Thoracic aorta (tissue), 2 donors: ENCODE results near the gene EXD3. TPM values are rescaled to one million over a fixed set of nuclear protein-coding genes. Genes with fewer than 3 reads are reported as not detected.

Experiments
- ATAC-seq: fragments of 150-250 bp; one replicate; pipeline ENCODE4 v1.8.0; 2017; ENCODE audit warnings: low read depth; ENCODE audit not compliant: insufficient number of reproducible peaks, low FRiP score
- DNase-seq: peaks from one replicate; pipeline ENCODE4 v3.0.0-alpha.2; 2020; ENCODE audit warnings: low spot score
- H3K27ac ChIP-seq, 2 donors: fragments of 200-600 bp; sonication (generic); 1 replicate in 1 of 2; 2 replicates in 1 of 2; pipeline ENCODE4 v1.5.1; 2016; ENCODE audit warnings: mild to moderate bottlenecking in 2 of 2, moderate library complexity in 2 of 2
- H3K27me3 ChIP-seq: fragments of 200-600 bp; sonication (generic); replicated peaks from 2 replicates; pipeline ENCODE4 v1.6.0; 2016; ENCODE audit warnings: mild to moderate bottlenecking; ENCODE audit not compliant: insufficient read depth
- H3K36me3 ChIP-seq: fragments of 200-600 bp; sonication (generic); one replicate; pipeline ENCODE4 v1.5.1; 2016
- H3K4me1 ChIP-seq, 2 donors: fragments of 200-600 bp; sonication (generic); 1 replicate in 1 of 2; 2 replicates in 1 of 2; pipeline versions ENCODE4 v1.5.1 to v1.6.0; 2016; ENCODE audit warnings: low read depth in 2 of 2, mild to moderate bottlenecking in 1 of 2; ENCODE audit not compliant: control insufficient read depth in 1 of 2
- H3K4me3 ChIP-seq: fragments of 200-600 bp; sonication (generic); 2 replicates; pipeline ENCODE4 v1.5.1; 2016; ENCODE audit warnings: mild to moderate bottlenecking
- H3K9me3 ChIP-seq: fragments of 200-600 bp; sonication (generic); 2 replicates; pipeline ENCODE4 v1.5.1; 2016
- CTCF ChIP-seq: fragments of 200-600 bp; sonication (generic); IDR thresholded peaks from one replicate; pipeline ENCODE4 v1.5.1; 2019; ENCODE audit warnings: antibody characterized with exemption
- total RNA-seq, 2 donors: library from RNA; depleted of rRNA; stranded (reverse); fragments of >200 nt; gene quantifications; one replicate each; pipeline versions ENCODE4 v1.1.0 to v1.2.3, GENCODE V29; 2016

The EXD3 gene
- total RNA-seq, 2 donors from 2014 or later: 22.7 to 29.4 TPM

- H3K27me3 ChIP-seq: no peaks in the 10 kb centered on the region
Observed at GRCh38 chr9:137434498-137435380, 11.8 kb upstream of the EXD3 start.

GRCh38 chr9:137433916-137434431 lies 11.0 kb upstream of the EXD3 start:
- ATAC-seq (no peak), DNase-seq (no peak)
- Histone ChIP-seq H3K4me3 (no peak overlapping the region), H3K27me3 (no peaks in the 10 kb centered on the region), H3K9me3 (no peaks in the 10 kb centered on the region), H3K27ac (no peak overlapping the region), H3K4me1 (peaks cover 4 to 13% of the 10 kb centered on the region in 2 donors), H3K36me3 (no peaks in the 10 kb centered on the region)
- TF ChIP-seq CTCF: no peak

More at GRCh38 chr9:137434498-137435380, 11.8 kb upstream of the EXD3 start:
- no peak overlapping the region for H3K27ac ChIP-seq
- ATAC-seq: no peak
- H3K4me3 ChIP-seq: no peak overlapping the region
- TF ChIP-seq CTCF: no peak
- DNase-seq: no peak
- H3K9me3 ChIP-seq: no peaks in the 10 kb centered on the region
- peaks cover 4 to 13% of the 10 kb centered on the region in 2 donors for H3K4me1 ChIP-seq
- H3K36me3 ChIP-seq: no peaks in the 10 kb centered on the region

- no peak overlapping the region for H3K4me3 ChIP-seq
- no peaks in the 10 kb centered on the region for H3K9me3 ChIP-seq
- DNase-seq: no peak
- H3K4me1 ChIP-seq: peaks cover 4 to 13% of the 10 kb centered on the region in 2 donors
- H3K36me3 ChIP-seq: no peaks in the 10 kb centered on the region
- H3K27me3 ChIP-seq: no peaks in the 10 kb centered on the region
- H3K27ac ChIP-seq: no peak overlapping the region
- no peak for TF ChIP-seq CTCF
- no peak for ATAC-seq
Observed at GRCh38 chr9:137433349-137433915, 10.5 kb upstream of the EXD3 start.

GRCh38 chr9:137432687-137433348 lies 9.9 kb upstream of the EXD3 start:
- Histone ChIP-seq H3K4me3 (no peak overlapping the region), H3K4me1 (peaks cover 4 to 13% of the 10 kb centered on the region in 2 donors), H3K9me3 (no peaks in the 10 kb centered on the region), H3K27me3 (no peaks in the 10 kb centered on the region), H3K27ac (no peak overlapping the region), H3K36me3 (no peaks in the 10 kb centered on the region)
- TF ChIP-seq CTCF: no peak
- ATAC-seq (no peak), DNase-seq (no peak)

- Histone ChIP-seq H3K4me1 (peaks cover 4 to 13% of the 10 kb centered on the region in 2 donors), H3K36me3 (no peaks in the 10 kb centered on the region), H3K27ac (no peak overlapping the region), H3K9me3 (no peaks in the 10 kb centered on the region), H3K27me3 (no peaks in the 10 kb centered on the region), H3K4me3 (no peak overlapping the region)
- DNase-seq: no peak
- no peak for TF ChIP-seq CTCF
- no peak for ATAC-seq
Observed at GRCh38 chr9:137431416-137431931, 8.5 kb upstream of the EXD3 start.
